GM18502 (cell line): ENCODE results near the gene USP17L13.
"Not testable (repeated sequence)": the region's sequence is repeated elsewhere in the genome, so short reads cannot be mapped to it uniquely, and the experiment has no call there.

Experiments used
- ATAC-seq: cut with Tn5 transposase; IDR thresholded peaks from one replicate; pipeline ENCODE4 v1.9.1; 2021; ENCODE audit warnings: mild to moderate bottlenecking; ENCODE audit not compliant: unreplicated experiment, poor library complexity

USP17L13 gene, protein sequence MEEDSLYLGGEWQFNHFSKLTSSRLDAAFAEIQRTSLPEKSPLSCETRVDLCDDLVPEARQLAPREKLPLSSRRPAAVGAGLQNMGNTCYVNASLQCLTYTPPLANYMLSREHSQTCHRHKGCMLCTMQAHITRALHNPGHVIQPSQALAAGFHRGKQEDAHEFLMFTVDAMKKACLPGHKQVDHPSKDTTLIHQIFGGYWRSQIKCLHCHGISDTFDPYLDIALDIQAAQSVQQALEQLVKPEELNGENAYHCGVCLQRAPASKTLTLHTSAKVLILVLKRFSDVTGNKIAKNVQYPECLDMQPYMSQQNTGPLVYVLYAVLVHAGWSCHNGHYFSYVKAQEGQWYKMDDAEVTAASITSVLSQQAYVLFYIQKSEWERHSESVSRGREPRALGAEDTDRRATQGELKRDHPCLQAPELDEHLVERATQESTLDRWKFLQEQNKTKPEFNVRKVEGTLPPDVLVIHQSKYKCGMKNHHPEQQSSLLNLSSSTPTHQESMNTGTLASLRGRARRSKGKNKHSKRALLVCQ

GRCh38 chr4:9224596-9224995 is at the start of gene USP17L13:
USP17L13 (plus strand) TSS chr4:9224896; CDS start chr4:9224896, 0 bp downstream.
- not testable (repeated sequence) for ATAC-seq

DNA sequence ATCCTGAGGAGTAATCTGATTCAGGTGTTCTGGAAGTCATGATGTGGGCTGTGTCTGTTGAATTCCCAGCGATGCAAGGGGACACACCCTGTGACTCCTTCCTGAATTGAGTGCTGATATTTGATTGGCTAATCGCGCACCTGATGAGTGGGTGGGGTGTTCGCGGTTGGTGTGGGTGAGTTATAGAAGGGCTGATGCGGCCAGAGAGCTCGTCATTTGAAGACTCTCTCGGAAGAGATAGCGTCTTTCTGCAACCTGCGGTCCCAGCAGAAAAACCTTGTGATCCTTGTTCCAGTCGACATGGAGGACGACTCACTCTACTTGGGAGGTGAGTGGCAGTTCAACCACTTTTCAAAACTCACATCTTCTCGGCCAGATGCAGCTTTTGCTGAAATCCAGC is 14.3 kb upstream of the USP17L13 start, which contains the start of gene USP17L10:
Gene USP17L10 (plus strand): TSS at position 301 of the 400 bp plus-strand sequence. CDS start 0 bp downstream, at position 301.
- not testable (repeated sequence) for ATAC-seq

DNA sequence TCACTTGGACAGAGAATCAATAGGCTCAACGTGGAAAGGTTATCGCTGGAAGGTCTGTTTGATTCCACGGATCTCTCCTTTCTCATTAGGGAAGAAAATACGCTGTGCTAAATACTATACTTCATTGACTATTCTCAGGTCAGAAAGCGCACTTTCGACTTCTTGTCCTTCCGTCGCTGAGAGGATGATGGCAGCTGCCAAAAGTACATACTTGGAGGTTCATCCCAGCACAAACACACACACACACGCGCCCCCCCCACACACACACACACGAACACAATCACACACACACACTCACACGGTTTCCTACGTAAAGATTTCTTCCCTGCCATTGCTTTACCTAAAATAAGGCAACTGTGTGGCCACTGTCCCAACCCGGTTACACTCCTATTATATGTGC is 10.0 kb upstream of the USP17L13 start:
- ATAC-seq, result not testable (repeated sequence)

GRCh38 chr4:9215105-9215504 is 9.6 kb upstream of the USP17L13 start, which contains the start of gene USP17L11:
USP17L11 (plus strand) TSS chr4:9215405; CDS start chr4:9215405, 0 bp downstream.
- not testable (repeated sequence) for ATAC-seq

GRCh38 chr4:9219852-9220251 is 4.8 kb upstream of the USP17L13 start, which contains the start of gene USP17L12:
USP17L12 (plus strand) TSS chr4:9220152; CDS start chr4:9220152, 0 bp downstream.
- not testable (repeated sequence) for ATAC-seq

GRCh38 chr4:9230249-9230648 is 5.6 kb downstream of the USP17L13 start:
- ATAC-seq, result not testable (repeated sequence)

- ATAC-seq, result not testable (repeated sequence)
These were observed 9.4 kb downstream of the USP17L13 start, which contains the start of gene USP17L15 for GRCh38 chr4:9234085-9234484. USP17L15 (plus strand) TSS chr4:9234385; CDS start chr4:9234385, 0 bp downstream.

GRCh38 chr4:9238461-9238860 is 13.8 kb downstream of the USP17L13 start:
- ATAC-seq, result not testable (repeated sequence)

DNA sequence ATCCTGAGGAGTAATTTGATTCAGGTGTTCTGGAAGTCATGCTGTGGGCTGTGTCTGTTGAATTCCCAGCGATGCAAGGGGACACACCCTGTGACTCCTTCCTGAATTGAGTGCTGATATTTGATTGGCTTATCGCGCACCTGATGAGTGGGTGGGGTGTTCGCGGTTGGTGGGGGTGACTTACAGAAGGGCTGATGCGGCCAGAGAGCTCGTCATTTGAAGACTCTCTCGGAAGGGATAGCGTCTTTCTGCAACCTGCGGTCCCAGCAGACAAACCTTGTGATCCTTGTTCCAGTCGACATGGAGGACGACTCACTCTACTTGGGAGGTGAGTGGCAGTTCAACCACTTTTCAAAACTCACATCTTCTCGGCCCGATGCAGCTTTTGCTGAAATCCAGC is 18.9 kb downstream of the USP17L13 start, which contains the start of gene USP17L17:
Gene USP17L17 (plus strand): TSS at position 301 of the 400 bp plus-strand sequence. CDS start 0 bp downstream, at position 301.
- ATAC-seq, result not testable (repeated sequence)

DNA sequence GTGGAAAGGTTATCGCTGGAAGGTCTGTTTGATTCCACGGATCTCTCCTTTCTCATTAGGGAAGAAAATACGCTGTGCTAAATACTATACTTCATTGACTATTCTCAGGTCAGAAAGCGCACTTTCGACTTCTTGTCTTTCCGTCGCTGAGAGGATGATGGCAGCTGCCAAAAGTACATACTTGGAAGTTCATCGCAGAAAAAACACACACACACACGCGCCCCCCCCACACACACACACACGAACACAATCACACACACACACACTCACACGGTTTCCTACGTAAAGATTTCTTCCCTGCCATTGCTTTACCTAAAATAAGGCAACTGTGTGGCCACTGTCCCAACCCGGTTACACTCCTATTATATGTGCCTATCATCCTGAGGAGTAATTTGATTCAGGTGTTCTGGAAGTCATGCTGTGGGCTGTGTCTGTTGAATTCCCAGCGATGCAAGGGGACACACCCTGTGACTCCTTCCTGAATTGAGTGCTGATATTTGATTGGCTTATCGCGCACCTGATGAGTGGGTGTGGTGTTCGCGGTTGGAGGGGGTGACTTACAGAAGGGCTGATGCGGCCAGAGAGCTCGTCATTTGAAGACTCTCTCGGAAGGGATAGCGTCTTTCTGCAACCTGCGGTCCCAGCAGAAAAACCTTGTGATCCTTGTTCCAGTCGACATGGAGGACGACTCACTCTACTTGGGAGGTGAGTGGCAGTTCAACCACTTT is 23.4 kb downstream of the USP17L13 start, which contains the start of gene USP17L18:
Gene USP17L18 (plus strand): TSS at position 678 of the 728 bp plus-strand sequence. CDS start 0 bp downstream, at position 678.
- ATAC-seq, result not testable (repeated sequence)

DNA sequence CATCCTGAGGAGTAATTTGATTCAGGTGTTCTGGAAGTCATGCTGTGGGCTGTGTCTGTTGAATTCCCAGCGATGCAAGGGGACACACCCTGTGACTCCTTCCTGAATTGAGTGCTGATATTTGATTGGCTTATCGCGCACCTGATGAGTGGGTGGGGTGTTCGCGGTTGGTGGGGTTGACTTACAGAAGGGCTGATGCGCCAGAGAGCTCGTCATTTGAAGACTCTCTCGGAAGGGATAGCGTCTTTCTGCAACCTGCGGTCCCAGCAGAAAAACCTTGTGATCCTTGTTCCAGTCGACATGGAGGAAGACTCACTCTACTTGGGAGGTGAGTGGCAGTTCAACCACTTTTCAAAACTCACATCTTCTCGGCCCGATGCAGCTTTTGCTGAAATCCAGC is 28.4 kb downstream of the USP17L13 start, which contains the start of gene USP17L19:
Gene USP17L19 (plus strand): TSS at position 301 of the 400 bp plus-strand sequence. CDS start 0 bp downstream, at position 301.
- not testable (repeated sequence) for ATAC-seq

DNA sequence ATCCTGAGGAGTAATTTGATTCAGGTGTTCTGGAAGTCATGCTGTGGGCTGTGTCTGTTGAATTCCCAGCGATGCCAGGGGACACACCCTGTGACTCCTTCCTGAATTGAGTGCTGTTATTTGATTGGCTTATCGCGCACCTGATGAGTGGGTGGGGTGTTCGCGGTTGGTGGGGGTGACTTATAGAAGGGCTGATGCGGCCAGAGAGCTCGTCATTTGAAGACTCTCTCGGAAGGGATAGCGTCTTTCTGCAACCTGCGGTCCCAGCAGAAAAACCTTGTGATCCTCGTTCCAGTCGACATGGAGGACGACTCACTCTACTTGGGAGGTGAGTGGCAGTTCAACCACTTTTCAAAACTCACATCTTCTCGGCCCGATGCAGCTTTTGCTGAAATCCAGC is 33.1 kb downstream of the USP17L13 start, which contains the start of gene USP17L20:
Gene USP17L20 (plus strand): TSS at position 301 of the 400 bp plus-strand sequence. CDS start 0 bp downstream, at position 301.
- ATAC-seq, result not testable (repeated sequence)

- not testable (repeated sequence) for ATAC-seq
These were observed 37.9 kb downstream of the USP17L13 start, which contains the start of gene USP17L21 for GRCh38 chr4:9262572-9262971. USP17L21 (plus strand) TSS chr4:9262872; CDS start chr4:9262872, 0 bp downstream.

- not testable (repeated sequence) for ATAC-seq
These were observed 42.6 kb downstream of the USP17L13 start, which contains the start of gene USP17L22 for GRCh38 chr4:9267319-9267718. USP17L22 (plus strand) TSS chr4:9267619; CDS start chr4:9267619, 0 bp downstream.

GRCh38 chr4:9271719-9272118 is 47.0 kb downstream of the USP17L13 start:
- ATAC-seq, result not testable (repeated sequence)
